Right cardiac atrium (tissue), 5 donors: ENCODE measurements around the gene VSIG8. TPM values are rescaled to one million over a fixed set of nuclear protein-coding genes. Genes with fewer than 3 reads are reported as not detected.
A peak's percentile ranks its signal among the peaks of the same experiment; 100 is the strongest.

ENCODE experiments used
- ATAC-seq, 2 donors: fragments of 200-7000 bp; cut with Tn5 transposase; one replicate each; pipeline versions ENCODE4 v1.8.0 to v1.9.1; 2020; ENCODE audit warnings: moderate library complexity in 2 of 2, mild to moderate bottlenecking in 1 of 2
- DNase-seq, 3 donors: peaks; one replicate each; pipeline ENCODE4 v3.0.0-alpha.2; 2020
- H3K27ac ChIP-seq: one replicate; pipeline ENCODE4 v1.5.1; 2013; ENCODE audit warnings: mild to moderate bottlenecking, low read length, control low read depth, moderate library complexity
- H3K27me3 ChIP-seq: one replicate; pipeline ENCODE4 v1.6.1; 2013; ENCODE audit not compliant: control insufficient read depth, insufficient read depth
- H3K4me1 ChIP-seq: one replicate; pipeline ENCODE4 v1.6.1; 2013; ENCODE audit warnings: low read length; ENCODE audit not compliant: control insufficient read depth, insufficient read depth
- H3K4me3 ChIP-seq: one replicate; pipeline ENCODE4 v1.5.1; 2013; ENCODE audit warnings: low read length, control low read depth
- H3K9me3 ChIP-seq: one replicate; pipeline ENCODE4 v1.6.1; 2013; ENCODE audit warnings: low read length; ENCODE audit not compliant: control insufficient read depth
- WGBS: extraction: QIAGEN DNeasy Blood & Tissue Kit; methylation state at CpG from one replicate; pipeline ENCODE4 v1.1.7; 2013; 5-methylcytosine and 5-hydroxymethylcytosine counted together
- intact Hi-C, 4 donors: fragments of 100-400 bp; cut with DNase I; formaldehyde crosslinking; loops; one replicate each; pipeline versions ENCODE4 v1.11.0 to v1.14.0; 2022 to 2023
- polyA plus RNA-seq: library from polyadenylated mRNA; stranded (reverse); fragments of 200-250 nt; gene quantifications from one replicate; pipeline ENCODE4 v1.2.3, GENCODE V29; 2013
- total RNA-seq, 4 donors: library from RNA; stranded (reverse); fragmentation: NEBNext Ultra II Directional; extraction: Animal tissue kit (Norgen Biotek cat#: 25700); gene quantifications; one replicate each; pipeline ENCODE4 v1.2.1, GENCODE V29; 2021
- donor health status: healthy with polysubstance abuse.
- donor health status: DM: no; HTN: yes; CAD: no.
- donor health status: DM: no; HTN: no; CAD: no.
- donor health status: DM: no; HTN: yes; CAD: no; lungs with severe emphysema.
- donor health status: DM: yes; HTN: yes; CAD: no.

Gene VSIG8
- total and polyA plus RNA-seq, 5 donors, result 0.07 to 0.23 (median 0.19) TPM; not detected in 2

GRCh38 chr1:159855709-159856108 is 6.7 kb downstream of the VSIG8 start:
- DNase-seq (peak in 2 of 3 donors; percentile 61 to 64), ATAC-seq (no peak)
- Histone ChIP-seq H3K27ac (no peak overlapping the region), H3K9me3 (no peaks in the 10 kb centered on the region), H3K27me3 (no peaks in the 10 kb centered on the region), H3K4me1 (no peaks in the 10 kb centered on the region), H3K4me3 (no peak overlapping the region)
- intact Hi-C loops, result loop anchor here in 1 of 4 donors (10.0 kb wide), 1 partner anchor 69 kb away; the partner anchor contains the start of gene TAGLN2
- WGBS, result 88% methylated on average over 34 of the region's 34 CpGs

GRCh38 chr1:159854693-159855192 is 7.7 kb downstream of the VSIG8 start:
- H3K27me3 ChIP-seq, result no peaks in the 10 kb centered on the region
- intact Hi-C loops, result loop anchor here in 1 of 4 donors (10.0 kb wide), 1 partner anchor 70 kb away; the partner anchor contains the start of gene TAGLN2
- H3K4me1 ChIP-seq, result no peaks in the 10 kb centered on the region
- DNase-seq (peak; percentile 92 to 97 (median 96)), ATAC-seq (peak; percentile 97 to 98)
- H3K4me3 ChIP-seq, result peak overlapping the region; percentile 76
- WGBS, result under 1% methylated on average over 59 of the region's 59 CpGs
- H3K9me3 ChIP-seq, result no peaks in the 10 kb centered on the region
- H3K27ac ChIP-seq, result peak overlapping the region; percentile 95

GRCh38 chr1:159854116-159854692 is 8.3 kb downstream of the VSIG8 start:
- H3K27me3 ChIP-seq, result no peaks in the 10 kb centered on the region
- no peaks in the 10 kb centered on the region for H3K4me1 ChIP-seq
- peak overlapping the region; percentile 76 for H3K4me3 ChIP-seq
- intact Hi-C loops, result loop anchor here in 1 of 4 donors (10.0 kb wide), 1 partner anchor 71 kb away; the partner anchor contains the start of gene TAGLN2
- WGBS, result under 1% methylated on average over 31 of the region's 31 CpGs
- no peaks in the 10 kb centered on the region for H3K9me3 ChIP-seq
- DNase-seq, result peak; percentile 87 to 95 (median 92)
- peak; percentile 90 to 92 for ATAC-seq
- peak overlapping the region; percentile 95 for H3K27ac ChIP-seq

- ATAC-seq, result no peak
- H3K9me3 ChIP-seq, result no peaks in the 10 kb centered on the region
- peak overlapping the region; percentile 76 for H3K4me3 ChIP-seq
- H3K4me1 ChIP-seq, result no peaks in the 10 kb centered on the region
- intact Hi-C loops, result loop anchor here in 1 of 4 donors (10.0 kb wide), 1 partner anchor 71 kb away; the partner anchor contains the start of gene TAGLN2
- H3K27ac ChIP-seq, result peak overlapping the region; percentile 95
- no peaks in the 10 kb centered on the region for H3K27me3 ChIP-seq
- 18% methylated on average over 6 of the region's 6 CpGs for WGBS
- no peak for DNase-seq
These were observed 8.9 kb downstream of the VSIG8 start for GRCh38 chr1:159853417-159854115.

- Histone ChIP-seq H3K27ac (no peak overlapping the region), H3K4me3 (no peak overlapping the region), H3K9me3 (no peaks in the 10 kb centered on the region), H3K27me3 (no peaks in the 10 kb centered on the region), H3K4me1 (no peaks in the 10 kb centered on the region)
- intact Hi-C loops, result loop anchor here in 1 of 4 donors (10.0 kb wide), 1 partner anchor 73 kb away; the partner anchor contains the start of gene TAGLN2
- WGBS, result 53% methylated on average over 1 of the region's 1 CpG
- DNase-seq (no peak), ATAC-seq (no peak)
These were observed 11.1 kb downstream of the VSIG8 start for GRCh38 chr1:159851407-159851806.

- ATAC-seq (no peak), DNase-seq (no peak)
- 66% methylated on average over 2 of the region's 2 CpGs for WGBS
- no peaks in the 10 kb centered on the region for H3K4me1 ChIP-seq
- no peak overlapping the region for H3K27ac ChIP-seq
- H3K4me3 ChIP-seq, result no peak overlapping the region
- H3K9me3 ChIP-seq, result no peaks in the 10 kb centered on the region
- no peaks in the 10 kb centered on the region for H3K27me3 ChIP-seq
- intact Hi-C loops, result loop anchor here in 1 of 4 donors (10.0 kb wide), 1 partner anchor 75 kb away; the partner anchor contains the start of gene TAGLN2
These were observed 12.7 kb downstream of the VSIG8 start for GRCh38 chr1:159849626-159850366.

GRCh38 chr1:159848326-159848725 is 14.1 kb downstream of the VSIG8 start:
- Histone ChIP-seq H3K4me1 (no peaks in the 10 kb centered on the region), H3K27me3 (no peaks in the 10 kb centered on the region), H3K4me3 (no peak overlapping the region), H3K27ac (no peak overlapping the region), H3K9me3 (no peaks in the 10 kb centered on the region)
- ATAC-seq, result no peak
- intact Hi-C loops, result no loop called here
- DNase-seq, result no peak
- 43% methylated on average over 3 of the region's 3 CpGs for WGBS

- 67% methylated on average over 4 of the region's 4 CpGs for WGBS
- no peak for ATAC-seq
- no peak for DNase-seq
- Histone ChIP-seq H3K27me3 (no peaks in the 10 kb centered on the region), H3K27ac (no peak overlapping the region), H3K4me3 (no peak overlapping the region), H3K9me3 (no peaks in the 10 kb centered on the region), H3K4me1 (no peaks in the 10 kb centered on the region)
- intact Hi-C loops, result no loop called here
These were observed 15.2 kb downstream of the VSIG8 start for GRCh38 chr1:159847231-159847630.

GRCh38 chr1:159845751-159846629 is 16.5 kb downstream of the VSIG8 start:
- 86% methylated on average over 13 of the region's 13 CpGs for WGBS
- DNase-seq (no peak), ATAC-seq (no peak)
- Histone ChIP-seq H3K4me1 (no peaks in the 10 kb centered on the region), H3K4me3 (no peak overlapping the region), H3K27me3 (no peaks in the 10 kb centered on the region), H3K9me3 (no peaks in the 10 kb centered on the region), H3K27ac (no peak overlapping the region)
- intact Hi-C loops, result no loop called here

- ATAC-seq, result no peak
- H3K9me3 ChIP-seq, result no peaks in the 10 kb centered on the region
- no peak overlapping the region for H3K4me3 ChIP-seq
- DNase-seq, result no peak
- 84% methylated on average over 4 of the region's 4 CpGs for WGBS
- H3K4me1 ChIP-seq, result no peaks in the 10 kb centered on the region
- H3K27ac ChIP-seq, result no peak overlapping the region
- H3K27me3 ChIP-seq, result no peaks in the 10 kb centered on the region
- intact Hi-C loops, result no loop called here
These were observed 19.0 kb downstream of the VSIG8 start for GRCh38 chr1:159843459-159843858.
